IPS DF 4.7 (cell line): ENCODE measurements around the gene ERGIC2.
"Not testable (repeated sequence)": the region's sequence is repeated elsewhere in the genome, so short reads cannot be mapped to it uniquely, and the experiment has no call there.

Experiments used
- DNase-seq: peaks from one replicate; pipeline ENCODE4 v3.0.0-alpha.2; 2013; ENCODE audit warnings: low spot score; ENCODE audit errors: extremely low read depth

Gene ERGIC2

DNA sequence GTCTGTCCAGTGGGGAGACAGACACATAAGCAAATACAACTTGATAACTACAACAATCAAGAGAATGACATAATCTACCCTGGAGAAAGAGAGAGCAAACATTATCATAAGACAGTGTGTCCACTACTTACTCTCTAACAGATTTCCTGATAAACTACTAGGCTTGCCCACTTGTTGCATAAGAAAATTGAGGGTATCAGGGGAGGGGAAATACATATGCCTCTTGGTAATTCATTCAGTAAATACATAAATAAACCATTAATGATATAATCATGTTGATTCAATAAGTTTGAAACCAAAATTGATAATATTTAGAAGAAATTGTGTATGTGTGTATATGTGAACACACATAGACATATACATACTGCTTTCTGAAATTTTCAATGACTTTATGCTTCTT, 76.6 kb downstream of the ERGIC2 start:
- no peak for DNase-seq

- no peak for DNase-seq
Measured at GRCh38 chr12:29301114-29301513, 79.9 kb downstream of the ERGIC2 start.

DNA sequence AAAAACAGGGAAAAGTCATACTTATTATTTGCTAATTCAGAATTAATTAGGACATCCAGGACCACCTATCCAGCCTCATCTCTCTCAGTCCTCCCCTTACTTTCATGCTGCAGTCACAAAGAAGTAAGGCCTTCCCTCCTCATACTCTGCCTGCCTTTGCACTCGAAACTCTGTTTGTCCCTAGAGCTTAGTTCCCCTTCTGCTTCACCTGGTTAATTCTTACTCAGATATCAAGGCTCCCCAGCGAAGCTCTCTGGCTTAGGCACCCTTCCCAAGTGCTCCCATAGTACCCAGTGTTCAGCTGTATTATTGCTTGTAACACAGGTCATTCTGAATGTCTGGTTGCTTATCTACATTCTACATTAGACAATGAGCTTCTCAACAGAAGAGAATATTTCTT, 81.3 kb downstream of the ERGIC2 start:
- DNase-seq = no peak

DNA sequence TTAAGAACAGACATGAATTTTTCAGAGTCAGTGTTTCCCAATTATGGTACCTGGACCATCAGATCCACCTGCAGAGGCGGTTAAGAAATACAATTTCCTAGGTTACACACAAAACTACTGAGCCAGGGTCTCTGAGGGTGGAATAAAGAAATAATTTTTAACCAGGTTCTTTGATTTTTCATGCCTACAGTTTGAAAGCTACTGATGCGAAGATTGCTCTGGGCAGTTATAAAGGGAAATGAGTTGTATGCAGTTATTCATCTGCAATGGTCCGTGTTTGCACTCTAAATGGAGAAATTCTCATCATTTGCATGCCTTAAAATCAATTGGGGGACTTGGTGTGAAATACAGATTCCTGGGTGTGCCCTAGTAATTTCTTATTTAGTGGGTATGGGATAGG, 89.7 kb downstream of the ERGIC2 start:
- DNase-seq = no peak

GRCh38 chr12:29290475-29290874, 90.5 kb downstream of the ERGIC2 start:
- not testable (repeated sequence) for DNase-seq

DNA sequence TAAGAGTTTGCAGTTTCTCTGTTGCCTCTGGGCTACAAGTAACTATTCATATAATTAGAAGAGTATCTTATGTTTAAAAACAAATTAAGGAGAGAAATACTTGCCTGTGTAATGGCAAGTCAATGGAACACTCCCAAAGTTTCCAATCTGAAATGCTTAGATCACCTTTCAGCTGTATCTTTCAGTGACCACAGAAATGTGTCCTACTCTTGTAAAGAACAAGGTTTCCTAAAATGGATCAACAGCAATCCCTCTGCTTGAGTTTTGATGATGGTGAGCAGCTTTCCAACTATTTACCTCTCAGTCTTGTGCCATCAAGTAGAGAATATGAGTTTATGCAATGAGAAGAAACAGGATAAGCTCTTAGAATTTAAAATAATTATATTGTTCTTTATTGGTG, 92.9 kb downstream of the ERGIC2 start:
- DNase-seq = no peak

GRCh38 chr12:29287622-29288021, 93.3 kb downstream of the ERGIC2 start:
- DNase-seq = no peak
